ENCODE data around the gene MPRIP.
"Not testable (repeated sequence)": the region's sequence is repeated elsewhere in the genome, so short reads cannot be mapped to it uniquely, and the experiment has no call there.

Gene MPRIP

DNA sequence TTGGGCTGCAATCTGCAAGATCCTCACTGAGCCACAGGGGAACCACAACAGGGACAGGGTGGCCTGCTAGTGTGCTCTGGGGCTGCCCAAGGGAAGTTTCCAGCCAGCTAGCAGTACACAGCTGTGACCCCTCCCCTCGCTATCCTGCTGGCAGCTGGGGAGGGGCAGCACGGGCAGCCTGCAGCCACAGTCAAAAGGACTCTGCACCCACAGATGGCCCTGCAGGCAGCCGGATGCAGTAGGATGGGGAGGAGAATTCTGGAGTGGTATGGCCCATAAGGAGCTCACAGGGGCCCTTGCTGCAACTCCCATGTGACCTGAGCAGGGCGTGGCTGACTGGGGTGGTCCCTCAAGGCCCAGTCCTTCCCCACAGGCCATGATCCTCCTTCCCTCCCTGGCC, 89.6 kb downstream of the MPRIP start:
- DNase-seq (ENCODE audit: low read depth), result no peak
- TF ChIP-seq, protein P1, sequence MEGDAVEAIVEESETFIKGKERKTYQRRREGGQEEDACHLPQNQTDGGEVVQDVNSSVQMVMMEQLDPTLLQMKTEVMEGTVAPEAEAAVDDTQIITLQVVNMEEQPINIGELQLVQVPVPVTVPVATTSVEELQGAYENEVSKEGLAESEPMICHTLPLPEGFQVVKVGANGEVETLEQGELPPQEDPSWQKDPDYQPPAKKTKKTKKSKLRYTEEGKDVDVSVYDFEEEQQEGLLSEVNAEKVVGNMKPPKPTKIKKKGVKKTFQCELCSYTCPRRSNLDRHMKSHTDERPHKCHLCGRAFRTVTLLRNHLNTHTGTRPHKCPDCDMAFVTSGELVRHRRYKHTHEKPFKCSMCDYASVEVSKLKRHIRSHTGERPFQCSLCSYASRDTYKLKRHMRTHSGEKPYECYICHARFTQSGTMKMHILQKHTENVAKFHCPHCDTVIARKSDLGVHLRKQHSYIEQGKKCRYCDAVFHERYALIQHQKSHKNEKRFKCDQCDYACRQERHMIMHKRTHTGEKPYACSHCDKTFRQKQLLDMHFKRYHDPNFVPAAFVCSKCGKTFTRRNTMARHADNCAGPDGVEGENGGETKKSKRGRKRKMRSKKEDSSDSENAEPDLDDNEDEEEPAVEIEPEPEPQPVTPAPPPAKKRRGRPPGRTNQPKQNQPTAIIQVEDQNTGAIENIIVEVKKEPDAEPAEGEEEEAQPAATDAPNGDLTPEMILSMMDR (conservative IDR thresholded peaks at IDR 0.05; ENCODE audit: control insufficient read depth, insufficient read depth, low read depth, low read length), result no peak
- no peak overlapping the region for H3K4me3 ChIP-seq (ENCODE audit: control insufficient read depth, low read depth, low read length)

DNA sequence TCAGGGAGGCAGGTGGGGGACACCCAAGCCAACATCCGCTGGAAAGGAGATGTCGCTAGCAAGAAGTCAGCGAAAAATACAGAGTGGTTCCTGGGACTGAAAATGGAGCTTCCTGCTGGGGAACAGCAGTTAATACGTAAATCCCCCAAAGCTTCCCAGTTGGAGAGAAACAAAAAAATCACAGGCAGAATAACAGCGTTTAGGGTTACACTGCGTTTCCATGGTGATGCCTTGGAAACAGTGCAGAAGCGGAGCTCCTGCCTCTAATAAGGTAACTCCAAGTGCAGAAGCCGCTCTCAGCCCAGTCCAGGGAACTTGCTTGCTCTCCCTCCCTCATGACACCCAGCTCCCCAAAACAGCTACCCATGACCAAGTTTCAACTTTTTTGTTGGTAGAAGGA, 90.5 kb downstream of the MPRIP start:
- no peak for DNase-seq (ENCODE audit: low read depth)
- H3K4me3 ChIP-seq (ENCODE audit: control insufficient read depth, low read depth, low read length), result no peak overlapping the region
- TF ChIP-seq, protein P1 (conservative IDR thresholded peaks at IDR 0.05; ENCODE audit: control insufficient read depth, insufficient read depth, low read depth, low read length), result no peak

GRCh38 chr17:17134051-17134956, 92.0 kb downstream of the MPRIP start:
- no peak overlapping the region for H3K4me3 ChIP-seq (ENCODE audit: control insufficient read depth, low read depth, low read length)
- no peak for DNase-seq (ENCODE audit: low read depth)
- TF ChIP-seq, protein P1 (conservative IDR thresholded peaks at IDR 0.05; ENCODE audit: control insufficient read depth, insufficient read depth, low read depth, low read length), result no peak

- TF ChIP-seq, protein P1 (conservative IDR thresholded peaks at IDR 0.05; ENCODE audit: control insufficient read depth, insufficient read depth, low read depth, low read length), result no peak
- H3K4me3 ChIP-seq (ENCODE audit: control insufficient read depth, low read depth, low read length), result no peak overlapping the region
- DNase-seq (ENCODE audit: low read depth), result no peak
These were observed 92.7 kb downstream of the MPRIP start for GRCh38 chr17:17134957-17135333.

DNA sequence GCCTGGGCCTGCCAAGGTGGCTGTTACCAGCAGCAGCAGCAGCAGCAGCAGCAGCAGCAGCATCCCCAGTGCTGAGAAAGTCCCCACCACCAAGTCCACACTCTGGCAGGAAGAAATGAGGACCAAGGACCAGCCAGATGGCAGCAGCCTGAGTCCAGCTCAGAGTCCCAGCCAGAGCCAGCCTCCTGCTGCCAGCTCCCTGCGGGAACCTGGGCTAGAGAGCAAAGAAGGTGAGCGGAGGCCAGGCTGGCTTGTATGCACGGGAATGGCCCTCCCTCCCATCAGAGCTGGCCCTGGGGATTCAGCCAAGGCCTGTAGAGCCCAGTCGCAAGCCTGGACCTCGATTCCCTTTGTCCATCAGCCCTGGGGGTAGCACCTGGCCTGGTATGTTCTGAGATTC, 94.0 kb downstream of the MPRIP start:
- DNase-seq (ENCODE audit: low read depth); H3K4me3 ChIP-seq (ENCODE audit: control insufficient read depth, low read depth, low read length): not testable (repeated sequence)

- DNase-seq (ENCODE audit: low read depth), result no peak
- no peak overlapping the region for H3K4me3 ChIP-seq (ENCODE audit: control insufficient read depth, low read depth, low read length)
- TF ChIP-seq, protein P1 (conservative IDR thresholded peaks at IDR 0.05; ENCODE audit: control insufficient read depth, insufficient read depth, low read depth, low read length), result no peak
These were observed 95.7 kb downstream of the MPRIP start for GRCh38 chr17:17137731-17138585.
